Gastrocnemius medialis (tissue), 4 donors: Measurements from ENCODE around the gene RYR3.

ENCODE experiments used
- CTCF ChIP-seq, 5 experiments: fragments of 450-650 bp in 3 of 5; fragments of 200-600 bp in 2 of 5; sonication (generic) in 2 of 5; IDR thresholded peaks in 4 of 5; conservative IDR thresholded peaks in 1 of 5; 1 replicate in 4 of 5; 2 replicates in 1 of 5; pipeline ENCODE4 v1.5.1; 2016 to 2019; ENCODE audit warnings: antibody characterized with exemption in 5 of 5, mild to moderate bottlenecking in 3 of 5, moderate library complexity in 3 of 5
- POLR2A ChIP-seq, 2 donors: fragments of 450-650 bp; IDR thresholded peaks; one replicate each; pipeline ENCODE4 v1.6.1; 2017; ENCODE audit warnings: antibody characterized with exemption in 2 of 2, mild to moderate bottlenecking in 2 of 2, moderate library complexity in 2 of 2

GRCh38 chr15:33825453-33825852 lies 514.7 kb downstream of the RYR3 start:
- no peak for TF ChIP-seq CTCF (IDR thresholded peaks at IDR 0.05 in 4 of 5, conservative IDR thresholded peaks at IDR 0.05 in 1 of 5)
- TF ChIP-seq POLR2A (IDR thresholded peaks at IDR 0.05): no peak
